IMR-90 (cell line): ENCODE measurements around the gene PGM2. TPM values are rescaled to one million over a fixed set of nuclear protein-coding genes. Genes with fewer than 3 reads are reported as not detected.

ENCODE experiments used
- ATAC-seq: fragments of 200-7000 bp; cut with Tn5 transposase; 2 replicates; pipeline ENCODE4 v1.9.1; 2020; ENCODE audit warnings: low read depth, mild to moderate bottlenecking, moderate library complexity
- BruUV-seq: library from RNA; stranded (reverse); fragments of 400-500 nt; replicated peaks from 2 replicates; lab custom pipeline; 2021; lab: Mats Ljungman, UMichigan
- CTCF ChIA-PET: fragments of 300-600 bp; formaldehyde crosslinking; extraction: SDS; loops from one replicate; lab custom pipeline; 2021; ENCODE audit warnings: antibody characterized with exemption; lab: Yijun Ruan, JAX
- POLR2A ChIA-PET: fragments of 300-600 bp; sonication (Branson Sonifier 250); formaldehyde crosslinking; loops from one replicate; lab custom pipeline; 2022; ENCODE audit warnings: antibody characterized with exemption; ENCODE audit not compliant: unreplicated experiment; lab: Charles Lee
- DNase-seq: peaks from one replicate; pipeline ENCODE4 v3.0.0; 2013
- H2AFZ ChIP-seq: replicated peaks from 2 replicates; pipeline ENCODE3; 2013; ENCODE audit warnings: low read length, mild to moderate bottlenecking; ENCODE audit not compliant: poor library complexity
- H2AK5ac ChIP-seq: 2 replicates; pipeline ENCODE4 v1.6.1; 2013; ENCODE audit warnings: low read depth, low read length, inconsistent platforms
- H2AK9ac ChIP-seq: replicated peaks from 2 replicates; pipeline ENCODE3; 2013; ENCODE audit warnings: mild to moderate bottlenecking, low read depth, low read length, moderate library complexity; ENCODE audit not compliant: poor library complexity
- H2BK120ac ChIP-seq: 2 replicates; pipeline ENCODE4 v1.6.1; 2013; ENCODE audit warnings: low read depth, low read length, inconsistent platforms
- H2BK15ac ChIP-seq: 3 replicates; pipeline ENCODE4 v1.6.1; 2013; ENCODE audit warnings: low read depth, low read length, inconsistent platforms
- H2BK20ac ChIP-seq: 2 replicates; pipeline ENCODE4 v1.6.1; 2013; ENCODE audit warnings: low read depth, mild to moderate bottlenecking, inconsistent platforms, low read length, moderate library complexity
- H2BK5ac ChIP-seq: 2 replicates; pipeline ENCODE4 v1.6.1; 2013; ENCODE audit warnings: mild to moderate bottlenecking, low read depth, low read length, inconsistent platforms; ENCODE audit not compliant: poor library complexity, severe bottlenecking
- H3K14ac ChIP-seq: replicated peaks from 2 replicates; pipeline ENCODE4 v1.6.1; 2013; ENCODE audit warnings: low read depth, low read length, inconsistent platforms
- H3K18ac ChIP-seq: 2 replicates; pipeline ENCODE4 v1.6.1; 2013; ENCODE audit warnings: low read depth, low read length, control low read depth
- H3K23ac ChIP-seq: 2 replicates; pipeline ENCODE4 v1.6.1; 2013; ENCODE audit warnings: low read depth, low read length, inconsistent platforms
- H3K27ac ChIP-seq: 2 replicates; pipeline ENCODE4 v1.5.1; 2013; ENCODE audit warnings: mild to moderate bottlenecking, control low read depth, low read length; ENCODE audit not compliant: insufficient read depth
- H3K27me3 ChIP-seq: 2 replicates; pipeline ENCODE4 v1.6.1; 2013; ENCODE audit warnings: low read length; ENCODE audit not compliant: control insufficient read depth, insufficient read depth
- H3K36me3 ChIP-seq: 2 replicates; pipeline ENCODE4 v1.6.1; 2013; ENCODE audit warnings: low read length, mixed read lengths; ENCODE audit not compliant: control insufficient read depth, insufficient read depth
- H3K4ac ChIP-seq: 2 replicates; pipeline ENCODE4 v1.6.1; 2013; ENCODE audit warnings: low read depth, low read length, inconsistent platforms
- H3K4me1 ChIP-seq: 2 replicates; pipeline ENCODE4 v1.6.1; 2013; ENCODE audit warnings: low read length, mixed read lengths; ENCODE audit not compliant: control insufficient read depth, insufficient read depth
- H3K4me2 ChIP-seq: 2 replicates; pipeline ENCODE4 v1.6.1; 2013; ENCODE audit warnings: low read depth, mild to moderate bottlenecking, control low read depth, low read length, moderate library complexity
- H3K4me3 ChIP-seq: 2 replicates; pipeline ENCODE4 v1.5.1; 2013; ENCODE audit warnings: low read depth, mild to moderate bottlenecking, control low read depth, low read length, moderate library complexity; ENCODE audit not compliant: insufficient read depth
- H3K56ac ChIP-seq: 2 replicates; pipeline ENCODE4 v1.6.1; 2013; ENCODE audit warnings: low read length, inconsistent platforms; ENCODE audit not compliant: insufficient read depth; ENCODE audit errors: extremely low read depth
- H3K79me1 ChIP-seq, 2 experiments: 2 replicates each; pipeline ENCODE4 v1.6.1; 2013; ENCODE audit warnings: low read length in 2 of 2, inconsistent platforms in 1 of 2, low read depth in 1 of 2
- H3K9ac ChIP-seq: 2 replicates; pipeline ENCODE4 v1.6.1; 2013; ENCODE audit warnings: low read depth, low read length, control low read depth
- H3K9me1 ChIP-seq: 2 replicates; pipeline ENCODE4 v1.6.1; 2013; ENCODE audit warnings: low read length, inconsistent platforms; ENCODE audit not compliant: insufficient read depth
- H3K9me3 ChIP-seq: 2 replicates; pipeline ENCODE4 v1.6.1; 2013; ENCODE audit warnings: low read length; ENCODE audit not compliant: control insufficient read depth, insufficient read depth
- H4K20me1 ChIP-seq: 2 replicates; pipeline ENCODE4 v1.6.1; 2013; ENCODE audit warnings: low read length, inconsistent platforms; ENCODE audit not compliant: insufficient read depth
- H4K5ac ChIP-seq: 2 replicates; pipeline ENCODE4 v1.6.1; 2013; ENCODE audit warnings: mild to moderate bottlenecking, low read depth, low read length, control low read depth
- H4K8ac ChIP-seq, 2 experiments: 2 replicates each; pipeline ENCODE4 v1.6.1; 2013; ENCODE audit warnings: low read depth in 2 of 2, low read length in 2 of 2, control low read depth in 1 of 2, inconsistent platforms in 1 of 2
- H4K91ac ChIP-seq: 2 replicates; pipeline ENCODE4 v1.6.1; 2013; ENCODE audit warnings: low read depth, low read length, inconsistent platforms; ENCODE audit not compliant: insufficient read depth
- BHLHE40 ChIP-seq: fragments of 150-350 bp; IDR thresholded peaks from 2 replicates; pipeline ENCODE4 v1.6.1; 2016; ENCODE audit warnings: mild to moderate bottlenecking, low read depth, low read length
- RFX5 ChIP-seq: IDR thresholded peaks from 2 replicates; pipeline ENCODE4 v1.8.0; 2012; ENCODE audit warnings: low read depth, mild to moderate bottlenecking, low read length, moderate library complexity
- WGBS, 2 experiments: methylation state at CpG; one replicate each; pipeline versions ENCODE4 v1.1.5 to v1.1.7; 2013; ENCODE audit warnings: missing lambda C conversion rate in 2 of 2; ENCODE audit not compliant: insufficient read length in 1 of 2; ENCODE audit errors: extremely low coverage in 2 of 2; 5-methylcytosine and 5-hydroxymethylcytosine counted together
- dilution Hi-C: fragments of 300-500 bp; cut with HindIII; formaldehyde crosslinking; loops from one replicate; pipeline ENCODE4 v1.14.3; 2018; ENCODE audit warnings: low sequenced_read_pairs; ENCODE audit not compliant: unreplicated experiment
- in situ Hi-C: fragments of 300-500 bp; cut with MboI; formaldehyde crosslinking; loops from 3 replicates; pipeline ENCODE4 v1.14.3; 2019; ENCODE audit warnings: low sequenced_read_pairs, inconsistent platforms, mixed read lengths
- intact Hi-C: fragments of 100-400 bp; cut with micrococcal nuclease; formaldehyde crosslinking; loops from 2 replicates; pipeline ENCODE4 v1.10.0; 2022
- polyA plus RNA-seq, 3 experiments: library from polyadenylated mRNA; depleted of rRNA; stranded (reverse); fragments of >200 nt; gene quantifications; 2 replicates each; pipeline ENCODE4 v1.2.3, GENCODE V29; 2012; ENCODE audit warnings: low replicate concordance in 1 of 3
- total RNA-seq: library from RNA; depleted of rRNA; stranded (reverse); fragments of >200 nt; gene quantifications from 2 replicates; pipeline ENCODE4 v1.2.3, GENCODE V29; 2012

The PGM2 gene
- total and polyA plus RNA-seq, 2 of the 4 experiments (the other 2 are of a cell fraction), result 18.7 to 26.2 TPM

GRCh38 chr4:37884855-37885487 is 58.5 kb downstream of the PGM2 start:
- Histone ChIP-seq H4K91ac (no peak overlapping the region), H3K18ac (no peak overlapping the region), H2AK5ac (no peak overlapping the region), H3K4me3 (no peak overlapping the region), H2AFZ (no peak overlapping the region), H2BK120ac (no peak overlapping the region), H2AK9ac (no peak overlapping the region), H3K4ac (no peak overlapping the region), H2BK15ac (no peak overlapping the region), H3K14ac (no peak overlapping the region), H3K56ac (no peak overlapping the region), H3K23ac (no peak overlapping the region), H4K20me1 (no peaks in the 10 kb centered on the region; the same call in 1 of the 2 replicates), H3K27me3 (peaks cover 25% of the 10 kb centered on the region), H3K9me3 (no peaks in the 10 kb centered on the region), H3K36me3 (no peaks in the 10 kb centered on the region), H3K4me1 (no peaks in the 10 kb centered on the region), H2BK20ac (no peak overlapping the region), H4K8ac (0 out of 4 replicates have a peak overlapping the region, but pooled peaks of 1 of the 2 experiments have one; percentile 57), H4K5ac (no peak overlapping the region), H3K79me1 (no peaks in the 10 kb centered on the region), H3K4me2 (no peak overlapping the region), H2BK5ac (no peak overlapping the region), H3K9ac (no peak overlapping the region), H3K27ac (no peak overlapping the region), H3K9me1 (no peaks in the 10 kb centered on the region)
- intact Hi-C loops (no loop called here), in situ Hi-C loops (no loop called here), dilution Hi-C loops (no loop called here)
- no peak for ATAC-seq
- no CpG with 5 or more reads among the region's 3 CpGs for WGBS, 2 experiments
- no TSS peak for BruUV-seq
- TF ChIP-seq BHLHE40 (no peak), RFX5 (no peak)
- ChIA-PET CTCF (no interaction called here), POLR2A (no interaction called here)
- DNase-seq, result no peak
